Fibroblast of gingiva (primary cell): Measurements from ENCODE around the gene AUNIP.

ENCODE experiments used
- DNase-seq: peaks from one replicate; pipeline ENCODE4 v3.0.0-alpha.2; 2011; ENCODE audit warnings: low read depth

Gene AUNIP

GRCh38 chr1:25888426-25888987 lies 29.2 kb upstream of the AUNIP start:
- DNase-seq, result no peak

- no peak for DNase-seq
These were observed 26.3 kb upstream of the AUNIP start for GRCh38 chr1:25885602-25886001.

GRCh38 chr1:25881266-25881665 lies 22.0 kb upstream of the AUNIP start:
- no peak for DNase-seq

- no peak for DNase-seq
These were observed 21.3 kb upstream of the AUNIP start for GRCh38 chr1:25880518-25880917.

GRCh38 chr1:25879675-25880074 lies 20.4 kb upstream of the AUNIP start:
- DNase-seq, result no peak

GRCh38 chr1:25878690-25879089 lies 19.4 kb upstream of the AUNIP start:
- no peak for DNase-seq

- no peak for DNase-seq
These were observed 17.9 kb upstream of the AUNIP start for GRCh38 chr1:25877155-25877554.

GRCh38 chr1:25876693-25877077 lies 17.4 kb upstream of the AUNIP start:
- no peak for DNase-seq

- DNase-seq, result no peak
These were observed 16.8 kb upstream of the AUNIP start for GRCh38 chr1:25875856-25876692.

GRCh38 chr1:25875154-25875855 lies 16.0 kb upstream of the AUNIP start, which contains the start of gene PAQR7:
PAQR7 (minus strand) TSS chr1:25875708; CDS start chr1:25863839, 11,869 bp downstream.
- peak; percentile 74 for DNase-seq

GRCh38 chr1:25874635-25875153 lies 15.4 kb upstream of the AUNIP start:
- no peak for DNase-seq

- DNase-seq, result no peak
These were observed 15.0 kb upstream of the AUNIP start for GRCh38 chr1:25874209-25874608.

- no peak for DNase-seq
These were observed 13.9 kb upstream of the AUNIP start for GRCh38 chr1:25873120-25873519.

- DNase-seq, result no peak
These were observed 13.5 kb upstream of the AUNIP start for GRCh38 chr1:25872713-25873112.

- DNase-seq, result no peak
These were observed 12.6 kb upstream of the AUNIP start for GRCh38 chr1:25871704-25872494.

- DNase-seq, result no peak
These were observed 11.9 kb upstream of the AUNIP start for GRCh38 chr1:25871086-25871703.

- DNase-seq, result no peak
These were observed 11.4 kb upstream of the AUNIP start for GRCh38 chr1:25870614-25871013.

GRCh38 chr1:25869909-25870606 lies 10.8 kb upstream of the AUNIP start:
- no peak for DNase-seq

GRCh38 chr1:25867210-25867991 lies 8.1 kb upstream of the AUNIP start:
- no peak for DNase-seq

GRCh38 chr1:25866288-25866687 lies 7.0 kb upstream of the AUNIP start:
- DNase-seq, result no peak
